Right lung (tissue), 5 donors: ENCODE results near the gene GATD1. TPM values are rescaled to one million over a fixed set of nuclear protein-coding genes. Genes with fewer than 3 reads are reported as not detected.
"Not testable (repeated sequence)": the region's sequence is repeated elsewhere in the genome, so short reads cannot be mapped to it uniquely, and the experiment has no call there.

Experiments used
- DNase-seq, 2 donors: peaks; one replicate each; pipeline ENCODE4 v3.0.0-alpha.2; 2013
- polyA plus RNA-seq, 5 donors: library from polyadenylated mRNA; unstranded; fragments of 120-200 nt; gene quantifications; one replicate each; pipeline versions ENCODE4 v1.2.1 to v1.2.3, GENCODE V29; 2013; ENCODE audit warnings: inconsistent platforms in 1 of 5, low replicate concordance in 1 of 5; ENCODE audit not compliant: insufficient read length in 5 of 5, insufficient read depth in 1 of 5

Gene GATD1
- polyA plus RNA-seq, 5 donors, result 41.4 to 80.2 (median 61.8) TPM

GRCh38 chr11:765025-765801, 12.1 kb downstream of the GATD1 start:
- no peak for DNase-seq

- no peak for DNase-seq
Measured at GRCh38 chr11:764322-765024, 12.8 kb downstream of the GATD1 start.

GRCh38 chr11:763549-764321, 13.6 kb downstream of the GATD1 start:
- no peak for DNase-seq

- DNase-seq, result no peak
Measured at GRCh38 chr11:763073-763463, 14.2 kb downstream of the GATD1 start.

- no peak for DNase-seq
Measured at GRCh38 chr11:762421-763072, 14.7 kb downstream of the GATD1 start.

- DNase-seq, result no peak
Measured at GRCh38 chr11:761526-762108, 15.7 kb downstream of the GATD1 start.

GRCh38 chr11:760236-760635, 17.1 kb downstream of the GATD1 start:
- DNase-seq, result no peak

- DNase-seq, result no peak
Measured at GRCh38 chr11:749731-750130, 27.6 kb downstream of the GATD1 start.

- DNase-seq, result no peak
Measured at GRCh38 chr11:748007-748359, 29.3 kb downstream of the GATD1 start.

GRCh38 chr11:747158-748006, 29.9 kb downstream of the GATD1 start, which contains the start of gene TALDO1:
Gene TALDO1 (plus strand): TSS chr11:747464. CDS start chr11:747482, 18 bp downstream.
- peak; percentile 85 to 86 for DNase-seq

GRCh38 chr11:746289-747157, 30.8 kb downstream of the GATD1 start:
- no peak for DNase-seq

GRCh38 chr11:745428-745827, 31.9 kb downstream of the GATD1 start:
- DNase-seq, result no peak

GRCh38 chr11:742571-743201, 34.6 kb downstream of the GATD1 start:
- DNase-seq, result no peak

- no peak for DNase-seq
Measured at GRCh38 chr11:742156-742546, 35.1 kb downstream of the GATD1 start.

GRCh38 chr11:737899-738298, 39.4 kb downstream of the GATD1 start:
- not testable (repeated sequence) for DNase-seq

GRCh38 chr11:737366-737765, 39.9 kb downstream of the GATD1 start:
- no peak for DNase-seq

- not testable (repeated sequence) for DNase-seq
Measured at GRCh38 chr11:734541-734940, 42.7 kb downstream of the GATD1 start.

- DNase-seq, result no peak
Measured at GRCh38 chr11:733072-733471, 44.2 kb downstream of the GATD1 start.

- no peak for DNase-seq
Measured at GRCh38 chr11:729492-730074, 47.7 kb downstream of the GATD1 start.
